Measurements from ENCODE around the gene PPP1R7.
"Not testable (repeated sequence)": the region's sequence is repeated elsewhere in the genome, so short reads cannot be mapped to it uniquely, and the experiment has no call there.

PPP1R7 gene

GRCh38 chr2:241191081-241191480 lies 40.8 kb downstream of the PPP1R7 start:
- H3K36me3 ChIP-seq (ENCODE audit: control insufficient read depth, insufficient read depth, low read length): no peaks in the 10 kb centered on the region

GRCh38 chr2:241193271-241193670 lies 43.0 kb downstream of the PPP1R7 start:
- H3K36me3 ChIP-seq (ENCODE audit: control insufficient read depth, insufficient read depth, low read length): no peaks in the 10 kb centered on the region
- H3K27me3 ChIP-seq (replicated peaks; ENCODE audit: control insufficient read depth, insufficient read depth, low read length, poor library complexity, severe bottlenecking): no peaks in the 10 kb centered on the region
- H3K4me3 ChIP-seq (ENCODE audit: insufficient read depth, low read depth, low read length, poor library complexity, severe bottlenecking): no peak overlapping the region
- H3K4me1 ChIP-seq (ENCODE audit: control insufficient read depth, insufficient read depth, low read length, poor library complexity, severe bottlenecking): no peaks in the 10 kb centered on the region
- no peak for DNase-seq
- no peak overlapping the region for H3K27ac ChIP-seq (ENCODE audit: insufficient read depth, low read length, poor library complexity, severe bottlenecking)
- no peaks in the 10 kb centered on the region for H3K9me3 ChIP-seq (ENCODE audit: control insufficient read depth, low read length)

More at GRCh38 chr2:241191081-241191480, 40.8 kb downstream of the PPP1R7 start:
- Histone ChIP-seq H3K4me1 (ENCODE audit: control insufficient read depth, insufficient read depth, low read length, poor library complexity, severe bottlenecking) (no peaks in the 10 kb centered on the region), H3K4me3 (ENCODE audit: insufficient read depth, low read depth, low read length, poor library complexity, severe bottlenecking) (no peak overlapping the region), H3K27me3 (replicated peaks; ENCODE audit: control insufficient read depth, insufficient read depth, low read length, poor library complexity, severe bottlenecking) (no peaks in the 10 kb centered on the region), H3K27ac (ENCODE audit: insufficient read depth, low read length, poor library complexity, severe bottlenecking) (no peak overlapping the region), H3K9me3 (ENCODE audit: control insufficient read depth, low read length) (no peaks in the 10 kb centered on the region)
- DNase-seq: no peak

GRCh38 chr2:241194811-241195210 lies 44.5 kb downstream of the PPP1R7 start:
- Histone ChIP-seq H3K4me1 (ENCODE audit: control insufficient read depth, insufficient read depth, low read length, poor library complexity, severe bottlenecking) (no peaks in the 10 kb centered on the region), H3K27me3 (replicated peaks; ENCODE audit: control insufficient read depth, insufficient read depth, low read length, poor library complexity, severe bottlenecking) (no peaks in the 10 kb centered on the region), H3K4me3 (ENCODE audit: insufficient read depth, low read depth, low read length, poor library complexity, severe bottlenecking) (no peak overlapping the region), H3K9me3 (ENCODE audit: control insufficient read depth, low read length) (no peaks in the 10 kb centered on the region), H3K36me3 (ENCODE audit: control insufficient read depth, insufficient read depth, low read length) (no peaks in the 10 kb centered on the region), H3K27ac (ENCODE audit: insufficient read depth, low read length, poor library complexity, severe bottlenecking) (no peak overlapping the region)
- no peak for DNase-seq

DNA sequence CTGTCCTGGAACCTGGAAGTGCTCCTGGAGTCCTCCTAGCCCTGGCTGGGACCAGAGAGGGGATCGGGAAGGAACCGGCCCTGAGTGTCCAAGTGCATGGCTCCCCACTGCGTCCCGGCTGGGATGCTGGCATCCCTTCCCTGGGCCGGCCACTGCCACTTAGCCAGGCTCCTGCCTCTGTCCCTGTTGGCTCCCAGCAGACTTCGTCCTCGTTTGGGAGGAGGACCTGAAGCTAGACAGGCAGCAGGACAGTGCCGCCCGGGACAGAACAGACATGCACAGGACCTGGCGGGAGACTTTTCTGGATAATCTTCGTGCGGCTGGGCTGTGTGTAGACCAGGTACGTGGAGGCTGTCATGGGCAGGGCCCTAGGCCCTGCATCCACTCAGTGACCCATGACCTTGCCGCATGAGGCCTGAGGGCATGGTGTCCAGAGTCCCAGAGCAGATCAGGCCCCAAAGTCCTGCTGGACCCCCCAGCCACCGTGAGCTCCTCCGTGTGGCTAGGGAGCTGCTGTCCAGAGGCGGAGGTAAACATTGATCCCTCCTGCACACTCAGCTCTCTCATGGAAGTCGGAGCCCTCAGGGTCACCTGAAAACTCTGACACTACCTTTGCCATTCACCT lies 45.4 kb downstream of the PPP1R7 start:
- H3K4me3 ChIP-seq (ENCODE audit: insufficient read depth, low read depth, low read length, poor library complexity, severe bottlenecking): no peak overlapping the region
- DNase-seq: no peak
- H3K9me3 ChIP-seq (ENCODE audit: control insufficient read depth, low read length): no peaks in the 10 kb centered on the region
- H3K27ac ChIP-seq (ENCODE audit: insufficient read depth, low read length, poor library complexity, severe bottlenecking): no peak overlapping the region
- H3K4me1 ChIP-seq (ENCODE audit: control insufficient read depth, insufficient read depth, low read length, poor library complexity, severe bottlenecking): no peaks in the 10 kb centered on the region
- H3K27me3 ChIP-seq (replicated peaks; ENCODE audit: control insufficient read depth, insufficient read depth, low read length, poor library complexity, severe bottlenecking): no peaks in the 10 kb centered on the region
- H3K36me3 ChIP-seq (ENCODE audit: control insufficient read depth, insufficient read depth, low read length): no peaks in the 10 kb centered on the region

- H3K4me1 ChIP-seq (ENCODE audit: control insufficient read depth, insufficient read depth, low read length, poor library complexity, severe bottlenecking); H3K4me3 ChIP-seq (ENCODE audit: insufficient read depth, low read depth, low read length, poor library complexity, severe bottlenecking); H3K27ac ChIP-seq (ENCODE audit: insufficient read depth, low read length, poor library complexity, severe bottlenecking); DNase-seq; H3K36me3 ChIP-seq (ENCODE audit: control insufficient read depth, insufficient read depth, low read length); H3K27me3 ChIP-seq (replicated peaks; ENCODE audit: control insufficient read depth, insufficient read depth, low read length, poor library complexity, severe bottlenecking); H3K9me3 ChIP-seq (ENCODE audit: control insufficient read depth, low read length): not testable (repeated sequence)
These were observed 47.0 kb downstream of the PPP1R7 start for GRCh38 chr2:241197246-241197645.

GRCh38 chr2:241197947-241198346 lies 47.7 kb downstream of the PPP1R7 start:
- no peak overlapping the region for H3K27ac ChIP-seq (ENCODE audit: insufficient read depth, low read length, poor library complexity, severe bottlenecking)
- H3K4me1 ChIP-seq (ENCODE audit: control insufficient read depth, insufficient read depth, low read length, poor library complexity, severe bottlenecking): no peaks in the 10 kb centered on the region
- DNase-seq: no peak
- no peaks in the 10 kb centered on the region for H3K27me3 ChIP-seq (replicated peaks; ENCODE audit: control insufficient read depth, insufficient read depth, low read length, poor library complexity, severe bottlenecking)
- no peak overlapping the region for H3K4me3 ChIP-seq (ENCODE audit: insufficient read depth, low read depth, low read length, poor library complexity, severe bottlenecking)
- H3K36me3 ChIP-seq (ENCODE audit: control insufficient read depth, insufficient read depth, low read length): no peaks in the 10 kb centered on the region
- no peaks in the 10 kb centered on the region for H3K9me3 ChIP-seq (ENCODE audit: control insufficient read depth, low read length)

- Histone ChIP-seq H3K9me3 (ENCODE audit: control insufficient read depth, low read length) (no peaks in the 10 kb centered on the region), H3K27me3 (replicated peaks; ENCODE audit: control insufficient read depth, insufficient read depth, low read length, poor library complexity, severe bottlenecking) (no peaks in the 10 kb centered on the region), H3K4me3 (ENCODE audit: insufficient read depth, low read depth, low read length, poor library complexity, severe bottlenecking) (no peak overlapping the region)
These were observed 48.4 kb downstream of the PPP1R7 start for GRCh38 chr2:241198381-241199279.

DNA sequence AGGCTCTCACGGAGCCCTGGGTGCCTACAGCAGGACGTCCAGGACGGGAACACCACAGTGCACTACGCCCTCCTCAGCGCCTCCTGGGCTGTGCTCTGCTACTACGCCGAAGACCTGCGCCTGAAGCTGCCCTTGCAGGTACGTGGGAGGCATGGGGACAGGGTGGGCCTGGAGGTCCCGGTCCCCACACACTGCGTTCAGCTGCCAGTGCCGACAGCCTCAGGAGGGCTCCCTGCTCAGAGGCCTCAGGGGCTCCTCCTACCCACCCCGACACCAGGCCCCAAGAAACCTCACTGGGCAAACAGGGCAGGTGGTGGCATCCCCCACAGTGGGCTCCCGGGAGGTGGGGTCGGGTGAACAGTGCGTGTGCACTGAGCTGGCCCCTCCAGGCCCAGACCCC lies 49.0 kb downstream of the PPP1R7 start:
- no peaks in the 10 kb centered on the region for H3K4me1 ChIP-seq (ENCODE audit: control insufficient read depth, insufficient read depth, low read length, poor library complexity, severe bottlenecking)
- no peak for DNase-seq
- no peaks in the 10 kb centered on the region for H3K27me3 ChIP-seq (replicated peaks; ENCODE audit: control insufficient read depth, insufficient read depth, low read length, poor library complexity, severe bottlenecking)
- H3K27ac ChIP-seq (ENCODE audit: insufficient read depth, low read length, poor library complexity, severe bottlenecking): no peak overlapping the region
- H3K9me3 ChIP-seq (ENCODE audit: control insufficient read depth, low read length): no peaks in the 10 kb centered on the region
- no peaks in the 10 kb centered on the region for H3K36me3 ChIP-seq (ENCODE audit: control insufficient read depth, insufficient read depth, low read length)
- H3K4me3 ChIP-seq (ENCODE audit: insufficient read depth, low read depth, low read length, poor library complexity, severe bottlenecking): no peak overlapping the region

More at GRCh38 chr2:241198381-241199279, 48.4 kb downstream of the PPP1R7 start:
- DNase-seq: no peak
- H3K4me1 ChIP-seq (ENCODE audit: control insufficient read depth, insufficient read depth, low read length, poor library complexity, severe bottlenecking): no peaks in the 10 kb centered on the region
- H3K27ac ChIP-seq (ENCODE audit: insufficient read depth, low read length, poor library complexity, severe bottlenecking): no peak overlapping the region
- H3K36me3 ChIP-seq (ENCODE audit: control insufficient read depth, insufficient read depth, low read length): no peaks in the 10 kb centered on the region

DNA sequence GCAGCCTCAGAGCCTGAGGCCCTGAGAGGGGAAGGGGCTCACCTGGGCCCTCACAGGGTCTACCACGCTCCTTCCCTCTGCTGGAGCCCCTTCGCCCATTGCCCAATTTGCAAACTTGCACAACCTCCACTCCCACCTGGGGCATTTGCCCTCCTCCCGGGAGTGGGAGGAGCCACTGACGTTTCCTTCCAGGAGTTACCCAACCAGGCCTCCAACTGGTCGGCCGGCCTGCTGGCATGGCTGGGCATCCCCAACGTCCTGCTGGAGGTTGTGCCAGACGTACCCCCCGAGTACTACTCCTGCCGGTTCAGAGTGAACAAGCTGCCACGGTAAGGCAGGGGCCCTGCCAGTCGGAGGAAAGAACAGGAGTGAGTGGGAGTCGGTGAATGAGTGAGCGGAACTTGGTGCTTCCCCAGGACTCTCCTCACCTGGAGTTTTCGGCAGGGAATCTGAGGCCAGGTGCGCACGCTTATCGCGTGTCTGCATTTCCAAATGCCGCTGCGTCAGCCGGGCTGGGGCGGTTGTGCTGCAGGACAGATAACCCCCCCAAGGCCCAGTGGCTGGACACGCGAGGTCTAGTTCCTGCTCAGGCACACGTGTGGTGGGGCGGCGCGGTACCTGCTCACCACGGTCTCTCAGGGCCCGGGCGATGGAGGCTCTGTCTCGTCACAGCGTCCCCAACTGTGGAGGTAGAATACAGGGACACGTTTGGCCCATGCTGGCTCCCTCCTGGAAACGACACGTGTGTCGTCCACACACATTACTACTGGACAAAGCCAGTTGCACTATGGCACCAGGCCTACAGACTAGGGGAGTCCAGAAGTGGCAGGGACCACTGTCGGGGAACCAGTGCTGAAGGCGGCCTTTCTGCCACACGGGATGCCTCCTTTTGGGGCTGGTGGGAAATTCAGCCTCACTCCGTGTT lies 49.9 kb downstream of the PPP1R7 start:
- DNase-seq: no peak
- H3K9me3 ChIP-seq (ENCODE audit: control insufficient read depth, low read length): no peaks in the 10 kb centered on the region
- H3K4me1 ChIP-seq (ENCODE audit: control insufficient read depth, insufficient read depth, low read length, poor library complexity, severe bottlenecking): no peaks in the 10 kb centered on the region
- H3K4me3 ChIP-seq (ENCODE audit: insufficient read depth, low read depth, low read length, poor library complexity, severe bottlenecking): no peak overlapping the region
- no peak overlapping the region for H3K27ac ChIP-seq (ENCODE audit: insufficient read depth, low read length, poor library complexity, severe bottlenecking)
- H3K36me3 ChIP-seq (ENCODE audit: control insufficient read depth, insufficient read depth, low read length): no peaks in the 10 kb centered on the region
- H3K27me3 ChIP-seq (replicated peaks; ENCODE audit: control insufficient read depth, insufficient read depth, low read length, poor library complexity, severe bottlenecking): no peaks in the 10 kb centered on the region

Measured in effector memory CD4-positive, alpha-beta T cell (primary cell).